Activated CD8-positive, alpha-beta T cell treated with anti-CD3 and anti-CD28 coated beads for 36 hours (primary cell): ENCODE data around the gene SLC9A4. TPM values are rescaled to one million over a fixed set of nuclear protein-coding genes. Genes with fewer than 3 reads are reported as not detected.

Source experiments
- ATAC-seq: fragments of 200-7000 bp; cut with Tn5 transposase; one replicate; pipeline ENCODE4 v1.10.0; 2021; ENCODE audit warnings: mild to moderate bottlenecking, moderate library complexity
- CTCF ChIA-PET: fragments of 350-600 bp; sonication (Branson Sonifier 250); formaldehyde crosslinking; loops from one replicate; lab custom pipeline; 2021; ENCODE audit warnings: antibody characterized with exemption; lab: Charles Lee
- POLR2A ChIA-PET: fragments of 350-600 bp; sonication (Branson Sonifier 250); formaldehyde crosslinking; loops from one replicate; lab custom pipeline; 2021; ENCODE audit warnings: antibody characterized with exemption; lab: Charles Lee
- DNase-seq: peaks from one replicate; pipeline ENCODE4 v3.0.0-alpha.2; 2020
- H3K27ac Mint-ChIP-seq: one replicate; pipeline ENCODE4 v1.8.0; 2021; ENCODE audit warnings: mild to moderate bottlenecking, mixed read lengths
- H3K27me3 Mint-ChIP-seq: one replicate; pipeline ENCODE4 v1.8.0; 2021; ENCODE audit warnings: mixed read lengths
- H3K36me3 Mint-ChIP-seq: one replicate; pipeline ENCODE4 v1.8.0; 2021; ENCODE audit warnings: low read depth, mixed read lengths
- H3K4me1 Mint-ChIP-seq: one replicate; pipeline ENCODE4 v1.8.0; 2021; ENCODE audit warnings: low read depth, mixed read lengths
- H3K4me3 Mint-ChIP-seq: one replicate; pipeline ENCODE4 v1.8.0; 2021; ENCODE audit warnings: mild to moderate bottlenecking, moderate library complexity, mixed read lengths
- H3K9me3 Mint-ChIP-seq: one replicate; pipeline ENCODE4 v1.8.0; 2021; ENCODE audit warnings: mixed read lengths
- intact Hi-C: fragments of 100-400 bp; cut with micrococcal nuclease; formaldehyde crosslinking; loops from one replicate; pipeline ENCODE4 v1.10.0; 2022
- total RNA-seq, 2 experiments: library from RNA; stranded (reverse); gene quantifications; one replicate each; pipeline ENCODE4 v1.2.3, GENCODE V29; 2021
- TF ChIP-seq, protein P1 (sequence below): fragments of 200-600 bp; IDR thresholded peaks from one replicate; pipeline ENCODE4 v1.8.0; 2022; ENCODE audit warnings: antibody characterized with exemption, mild to moderate bottlenecking

SLC9A4 gene
- total RNA-seq, 2 experiments from 2014 or later: 0.07 TPM; not detected in 1

- Mint-ChIP-seq H3K36me3 (no peaks in the 10 kb centered on the region), H3K4me1 (peaks cover 15% of the 10 kb centered on the region), H3K9me3 (no peaks in the 10 kb centered on the region), H3K27me3 (peaks cover 4% of the 10 kb centered on the region), H3K27ac (no peak overlapping the region), H3K4me3 (no peak overlapping the region)
- TF ChIP-seq, protein P1, sequence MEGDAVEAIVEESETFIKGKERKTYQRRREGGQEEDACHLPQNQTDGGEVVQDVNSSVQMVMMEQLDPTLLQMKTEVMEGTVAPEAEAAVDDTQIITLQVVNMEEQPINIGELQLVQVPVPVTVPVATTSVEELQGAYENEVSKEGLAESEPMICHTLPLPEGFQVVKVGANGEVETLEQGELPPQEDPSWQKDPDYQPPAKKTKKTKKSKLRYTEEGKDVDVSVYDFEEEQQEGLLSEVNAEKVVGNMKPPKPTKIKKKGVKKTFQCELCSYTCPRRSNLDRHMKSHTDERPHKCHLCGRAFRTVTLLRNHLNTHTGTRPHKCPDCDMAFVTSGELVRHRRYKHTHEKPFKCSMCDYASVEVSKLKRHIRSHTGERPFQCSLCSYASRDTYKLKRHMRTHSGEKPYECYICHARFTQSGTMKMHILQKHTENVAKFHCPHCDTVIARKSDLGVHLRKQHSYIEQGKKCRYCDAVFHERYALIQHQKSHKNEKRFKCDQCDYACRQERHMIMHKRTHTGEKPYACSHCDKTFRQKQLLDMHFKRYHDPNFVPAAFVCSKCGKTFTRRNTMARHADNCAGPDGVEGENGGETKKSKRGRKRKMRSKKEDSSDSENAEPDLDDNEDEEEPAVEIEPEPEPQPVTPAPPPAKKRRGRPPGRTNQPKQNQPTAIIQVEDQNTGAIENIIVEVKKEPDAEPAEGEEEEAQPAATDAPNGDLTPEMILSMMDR: no peak
- no peak for ATAC-seq
- POLR2A ChIA-PET: no interaction called here
- DNase-seq: no peak
- CTCF ChIA-PET: interaction anchor here (1.2 to 1.3 kb wide), 2 partner anchors 11 to 18 kb away, joined by 3 to 4 read pairs; partner anchors contain the start of gene SLC9A4
- intact Hi-C loops: no loop called here
Measured at GRCh38 chr2:102455061-102455670, 17.9 kb upstream of the SLC9A4 start.

- Mint-ChIP-seq H3K27ac (no peak overlapping the region), H3K4me1 (no peaks in the 10 kb centered on the region), H3K9me3 (no peaks in the 10 kb centered on the region), H3K36me3 (no peaks in the 10 kb centered on the region), H3K27me3 (peaks cover 7% of the 10 kb centered on the region), H3K4me3 (no peak overlapping the region)
- CTCF ChIA-PET: interaction anchor here (0.7 to 6.0 kb wide), 9 partner anchors 8 to 454 kb away, joined by 3 to 56 read pairs (median 3); partner anchors contain the start of gene SLC9A4
- ATAC-seq (no peak), DNase-seq (no peak)
- TF ChIP-seq, protein P1: no peak
- intact Hi-C loops: no loop called here
- POLR2A ChIA-PET: no interaction called here
Measured at GRCh38 chr2:102460467-102460866, 12.6 kb upstream of the SLC9A4 start.

GRCh38 chr2:102461188-102461587, 11.8 kb upstream of the SLC9A4 start:
- DNase-seq (no peak), ATAC-seq (no peak)
- ChIA-PET POLR2A (interaction anchor here (1.1 kb wide), 1 partner anchor 32 kb away, joined by 4 read pairs; no protein-coding TSS in a partner anchor), CTCF (interaction anchor here (0.8 to 6.0 kb wide), 7 partner anchors 11 to 454 kb away, joined by 3 to 56 read pairs (median 4); partner anchors contain the start of gene SLC9A4)
- Mint-ChIP-seq H3K27me3 (peaks cover 2% of the 10 kb centered on the region), H3K4me3 (no peak overlapping the region), H3K9me3 (no peaks in the 10 kb centered on the region), H3K36me3 (no peaks in the 10 kb centered on the region), H3K4me1 (no peaks in the 10 kb centered on the region), H3K27ac (no peak overlapping the region)
- TF ChIP-seq, protein P1: no peak
- intact Hi-C loops: no loop called here

DNA sequence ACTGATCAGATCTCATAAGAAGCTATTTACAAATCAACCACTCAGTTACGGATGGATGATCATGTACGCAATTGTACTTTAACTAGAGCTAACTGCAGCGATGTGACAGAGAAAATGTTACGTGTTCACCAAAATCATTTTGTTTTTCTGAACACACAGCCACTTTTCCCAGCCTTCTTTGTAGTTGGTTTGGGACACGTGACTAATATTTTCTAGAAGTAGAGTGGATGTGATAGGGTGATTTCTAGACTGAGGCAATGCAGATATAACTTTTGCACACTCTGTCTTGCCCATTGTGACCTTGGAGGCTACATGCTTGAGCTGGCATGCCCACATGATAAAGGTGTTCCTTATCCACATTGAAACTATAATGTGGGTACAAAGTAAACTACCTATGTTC, 9.9 kb upstream of the SLC9A4 start:
- peaks cover 1% of the 10 kb centered on the region for H3K9me3 Mint-ChIP-seq
- H3K36me3 Mint-ChIP-seq: no peaks in the 10 kb centered on the region
- H3K27ac Mint-ChIP-seq: no peak overlapping the region
- peaks cover 6% of the 10 kb centered on the region for H3K27me3 Mint-ChIP-seq
- TF ChIP-seq, protein P1: no peak
- intact Hi-C loops: no loop called here
- H3K4me3 Mint-ChIP-seq: no peak overlapping the region
- CTCF ChIA-PET: interaction anchor here (2.5 to 6.0 kb wide), 2 partner anchors 9 to 14 kb away, joined by 9 to 56 read pairs; partner anchors contain the start of gene SLC9A4
- ATAC-seq: no peak
- no peak for DNase-seq
- POLR2A ChIA-PET: no interaction called here
- H3K4me1 Mint-ChIP-seq: no peaks in the 10 kb centered on the region

GRCh38 chr2:102470168-102470567, 2.9 kb upstream of the SLC9A4 start:
- CTCF ChIA-PET: interaction anchor here (4.4 to 8.7 kb wide), 3 partner anchors 9 to 144 kb away, joined by 38 to 99 read pairs (median 56); no protein-coding TSS in a partner anchor
- Mint-ChIP-seq H3K4me1 (no peaks in the 10 kb centered on the region), H3K9me3 (peaks cover 13% of the 10 kb centered on the region), H3K36me3 (no peaks in the 10 kb centered on the region), H3K27me3 (peaks cover 15% of the 10 kb centered on the region), H3K27ac (no peak overlapping the region), H3K4me3 (no peak overlapping the region)
- intact Hi-C loops: loop anchor here (5.0 to 10.0 kb wide), 2 partner anchors 122 to 235 kb away; no protein-coding TSS in a partner anchor
- POLR2A ChIA-PET: interaction anchor here (0.8 to 1.0 kb wide), 2 partner anchors 140 to 156 kb away, joined by 3 read pairs; no protein-coding TSS in a partner anchor
- no peak for ATAC-seq
- no peak for DNase-seq
- TF ChIP-seq, protein P1: no peak
